ENCODE results near the gene PRKD1.
"Not testable (repeated sequence)": the region's sequence is repeated elsewhere in the genome, so short reads cannot be mapped to it uniquely, and the experiment has no call there.

The PRKD1 gene

DNA sequence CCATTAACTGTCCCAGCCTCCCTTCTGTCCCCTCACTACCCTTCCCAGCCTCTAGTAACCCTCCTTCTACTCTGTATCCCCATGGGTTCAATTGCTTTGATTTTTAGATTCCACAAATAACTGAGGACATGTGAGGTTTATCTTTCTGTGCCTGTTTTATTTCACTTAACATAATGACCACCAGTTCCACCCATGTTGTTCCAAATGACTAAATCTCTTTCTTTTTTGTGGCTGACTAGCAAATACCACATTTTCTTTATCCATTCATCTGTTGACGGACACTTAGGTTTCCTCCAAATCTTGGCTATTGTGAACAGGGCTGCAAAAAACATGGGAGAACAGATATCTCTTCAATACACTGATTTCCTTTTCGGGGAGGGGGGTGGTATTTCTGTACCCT is 65.7 kb downstream of the PRKD1 start:
- no peaks in the 10 kb centered on the region for H3K27me3 Mint-ChIP-seq
- DNase-seq (no peak), ATAC-seq (no peak)
- no peak overlapping the region for H3K27ac Mint-ChIP-seq
- H3K4me1 Mint-ChIP-seq, result no peaks in the 10 kb centered on the region
- H3K9me3 Mint-ChIP-seq, result peaks cover 0 to 8% of the 10 kb centered on the region in 2 donors
- no peak overlapping the region for H3K4me3 Mint-ChIP-seq

DNA sequence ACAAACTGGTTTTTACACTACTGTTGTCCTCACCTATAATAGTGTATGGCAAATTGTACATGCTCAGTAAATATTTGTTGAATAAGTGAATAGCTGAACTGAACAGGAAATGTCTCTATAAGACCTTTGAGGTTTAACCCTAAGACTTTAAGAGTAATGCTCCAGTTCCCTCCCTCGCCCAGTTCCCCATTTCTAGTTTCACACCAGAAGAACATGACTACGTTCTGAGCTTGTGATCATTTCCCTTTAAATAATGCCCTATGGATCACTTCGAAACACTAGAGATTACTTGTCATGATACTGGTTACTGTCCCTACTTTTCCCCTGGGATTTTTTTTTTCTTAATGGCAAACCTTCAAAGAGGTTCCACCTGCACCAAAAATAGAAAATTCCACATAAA is 69.3 kb downstream of the PRKD1 start:
- Mint-ChIP-seq H3K9me3 (peaks cover 10 to 15% of the 10 kb centered on the region in 2 donors), H3K4me1 (no peaks in the 10 kb centered on the region), H3K27ac (peak overlapping the region in 1 of 2 donors; percentile 53)

GRCh38 chr14:29857551-29857950 is 70.1 kb downstream of the PRKD1 start:
- Mint-ChIP-seq H3K9me3 (peaks cover 10 to 15% of the 10 kb centered on the region in 2 donors), H3K27ac (peak overlapping the region in 1 of 2 donors; percentile 33), H3K4me3 (no peak overlapping the region), H3K4me1 (no peaks in the 10 kb centered on the region), H3K27me3 (no peaks in the 10 kb centered on the region)
- ATAC-seq (no peak), DNase-seq (no peak)

More for the DNA sequence above, 69.3 kb downstream of the PRKD1 start:
- Mint-ChIP-seq H3K4me3 (no peak overlapping the region), H3K27me3 (no peaks in the 10 kb centered on the region)
- no peak for DNase-seq
- ATAC-seq, result no peak

GRCh38 chr14:29856516-29856915 is 71.1 kb downstream of the PRKD1 start:
- Mint-ChIP-seq H3K27me3 (no peaks in the 10 kb centered on the region), H3K4me1 (no peaks in the 10 kb centered on the region), H3K9me3 (peaks cover 18% of the 10 kb centered on the region in 2 donors), H3K4me3 (no peak overlapping the region), H3K27ac (no peak overlapping the region)
- ATAC-seq (no peak), DNase-seq (no peak)

GRCh38 chr14:29853691-29854090 is 74.0 kb downstream of the PRKD1 start:
- H3K9me3 Mint-ChIP-seq, result peaks cover 24 to 41% of the 10 kb centered on the region in 2 donors
- not testable (repeated sequence) for ATAC-seq, H3K27ac Mint-ChIP-seq, H3K27me3 Mint-ChIP-seq, H3K4me1 Mint-ChIP-seq, H3K4me3 Mint-ChIP-seq, DNase-seq

DNA sequence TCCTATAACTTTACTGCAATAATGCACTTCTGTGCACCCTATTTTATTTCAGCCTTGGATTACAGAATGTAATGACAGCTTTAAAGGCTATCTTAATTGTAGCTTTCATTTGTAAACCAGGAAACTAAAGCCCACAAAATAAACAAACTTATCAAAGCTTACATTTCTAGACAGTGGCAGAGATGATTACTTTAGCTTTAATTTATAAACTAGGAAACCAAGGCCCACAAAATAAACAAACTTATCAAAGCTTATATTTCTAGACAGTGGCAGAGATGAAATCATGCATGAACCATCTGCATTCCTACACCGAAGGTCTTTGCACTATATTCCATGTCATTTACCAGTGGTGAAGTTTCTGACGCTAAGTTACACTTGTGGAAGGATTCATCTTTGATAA is 74.4 kb downstream of the PRKD1 start:
- H3K9me3 Mint-ChIP-seq, result peaks cover 25 to 44% of the 10 kb centered on the region in 2 donors
- no peaks in the 10 kb centered on the region for H3K27me3 Mint-ChIP-seq
- no peak overlapping the region for H3K4me3 Mint-ChIP-seq
- DNase-seq (no peak), ATAC-seq (no peak)
- H3K4me1 Mint-ChIP-seq, result no peaks in the 10 kb centered on the region
- H3K27ac Mint-ChIP-seq, result no peak overlapping the region

DNA sequence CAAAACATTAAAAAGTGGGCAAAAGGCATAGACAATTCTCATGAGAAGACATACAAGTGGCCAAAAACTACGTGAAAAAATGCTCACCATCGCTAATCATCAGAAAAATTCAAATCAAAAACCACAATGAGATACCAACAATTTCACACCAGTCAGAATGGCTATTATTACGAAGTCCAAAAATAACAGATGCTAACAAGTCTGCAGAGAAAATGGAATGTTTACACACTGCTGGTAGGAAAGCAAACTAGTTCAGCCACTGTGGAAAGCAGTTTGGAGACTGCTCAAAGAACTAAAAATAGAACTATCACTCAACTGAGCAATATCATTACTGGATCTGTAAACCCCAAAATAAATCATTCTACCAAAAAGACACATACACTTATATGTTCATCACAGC is 76.2 kb downstream of the PRKD1 start:
- no peak overlapping the region for H3K4me3 Mint-ChIP-seq
- peaks cover 21 to 52% of the 10 kb centered on the region in 2 donors for H3K9me3 Mint-ChIP-seq
- ATAC-seq, result no peak
- H3K27me3 Mint-ChIP-seq, result no peaks in the 10 kb centered on the region
- H3K4me1 Mint-ChIP-seq, result no peaks in the 10 kb centered on the region
- DNase-seq, result no peak
- H3K27ac Mint-ChIP-seq, result no peak overlapping the region

DNA sequence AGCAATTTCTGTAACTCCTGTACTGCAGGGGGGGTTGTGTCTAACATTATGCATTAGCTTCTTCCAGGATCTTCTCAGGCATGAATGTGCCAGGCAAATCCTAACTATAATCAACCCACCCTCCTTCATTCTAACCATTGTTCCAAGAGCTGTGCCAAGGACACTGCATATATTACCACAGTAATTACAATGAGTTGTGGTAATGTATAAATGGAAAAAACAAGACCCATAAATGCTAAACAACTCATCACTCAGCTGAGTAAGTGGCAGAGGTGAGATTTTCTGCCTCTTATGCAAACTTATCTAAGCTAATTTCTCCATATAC is 80.6 kb downstream of the PRKD1 start:
- no peak overlapping the region for H3K27ac Mint-ChIP-seq
- DNase-seq (no peak), ATAC-seq (no peak)
- H3K9me3 Mint-ChIP-seq, result peaks cover 21 to 39% of the 10 kb centered on the region in 2 donors
- no peaks in the 10 kb centered on the region for H3K27me3 Mint-ChIP-seq
- no peak overlapping the region for H3K4me3 Mint-ChIP-seq
- H3K4me1 Mint-ChIP-seq, result no peaks in the 10 kb centered on the region

- no peak overlapping the region for H3K4me3 Mint-ChIP-seq
- H3K27me3 Mint-ChIP-seq, result no peaks in the 10 kb centered on the region
- peaks cover 18 to 35% of the 10 kb centered on the region in 2 donors for H3K9me3 Mint-ChIP-seq
- ATAC-seq (no peak), DNase-seq (no peak)
- H3K27ac Mint-ChIP-seq, result no peak overlapping the region
- H3K4me1 Mint-ChIP-seq, result no peaks in the 10 kb centered on the region
Measured at GRCh38 chr14:29846339-29847055, 81.2 kb downstream of the PRKD1 start.

DNA sequence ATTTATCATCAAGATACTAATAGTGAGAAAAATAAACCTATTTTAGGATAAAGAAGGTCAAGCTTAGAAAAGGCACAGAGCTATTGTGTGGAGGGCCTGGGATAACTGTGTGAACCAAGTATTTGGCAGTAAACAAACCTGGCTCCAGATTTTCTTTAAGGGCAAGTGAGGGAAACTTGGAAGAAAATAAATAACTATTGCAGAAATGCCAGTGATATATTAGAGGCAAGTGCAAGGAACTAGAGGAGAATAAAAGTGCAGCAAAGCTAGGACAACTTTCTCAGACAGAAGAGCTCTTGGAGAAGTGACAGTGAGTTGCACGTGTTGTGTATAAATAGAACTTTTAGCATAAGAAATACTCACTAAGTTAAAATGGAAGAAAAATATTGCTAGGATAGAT is 83.7 kb downstream of the PRKD1 start:
- Mint-ChIP-seq H3K27me3 (no peaks in the 10 kb centered on the region), H3K9me3 (peaks cover 26 to 34% of the 10 kb centered on the region in 2 donors), H3K4me1 (no peaks in the 10 kb centered on the region), H3K4me3 (no peak overlapping the region), H3K27ac (no peak overlapping the region)
- ATAC-seq, result no peak
- DNase-seq, result no peak

- H3K4me1 Mint-ChIP-seq, result no peaks in the 10 kb centered on the region
- H3K9me3 Mint-ChIP-seq, result peaks cover 20 to 21% of the 10 kb centered on the region in 2 donors
- H3K27ac Mint-ChIP-seq, result no peak overlapping the region
- ATAC-seq, result no peak
- no peaks in the 10 kb centered on the region for H3K27me3 Mint-ChIP-seq
- DNase-seq, result no peak
- H3K4me3 Mint-ChIP-seq, result no peak overlapping the region
Measured at GRCh38 chr14:29842228-29842627, 85.4 kb downstream of the PRKD1 start.

- DNase-seq, H3K4me3 Mint-ChIP-seq, ATAC-seq, H3K4me1 Mint-ChIP-seq, H3K27ac Mint-ChIP-seq, H3K27me3 Mint-ChIP-seq: not testable (repeated sequence)
- peaks cover 27 to 29% of the 10 kb centered on the region in 2 donors for H3K9me3 Mint-ChIP-seq
Measured at GRCh38 chr14:29840369-29840892, 87.2 kb downstream of the PRKD1 start.

- not testable (repeated sequence) for ATAC-seq, H3K27ac Mint-ChIP-seq, H3K27me3 Mint-ChIP-seq, H3K4me3 Mint-ChIP-seq, H3K4me1 Mint-ChIP-seq, DNase-seq
- H3K9me3 Mint-ChIP-seq, result peaks cover 27 to 29% of the 10 kb centered on the region in 2 donors
Measured at GRCh38 chr14:29839691-29840090, 88.0 kb downstream of the PRKD1 start.

DNA sequence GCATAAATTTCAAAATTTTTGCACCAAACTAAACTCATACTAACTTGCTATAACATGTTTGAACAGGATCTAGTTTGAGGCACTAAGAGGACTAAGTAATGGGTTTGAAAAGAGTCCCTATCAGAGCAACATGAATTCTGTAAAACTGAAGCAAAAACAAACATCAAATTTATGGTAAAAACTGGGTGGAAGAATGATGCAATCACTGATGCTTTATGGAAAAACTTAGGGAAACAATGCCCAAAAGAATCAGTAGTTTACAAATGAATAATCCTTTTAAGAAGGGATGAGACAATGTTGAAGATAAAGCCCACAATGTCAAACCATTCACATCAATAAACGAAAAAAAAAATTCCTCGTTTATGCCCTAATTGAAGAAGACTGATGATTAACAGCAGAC is 88.9 kb downstream of the PRKD1 start:
- H3K9me3 Mint-ChIP-seq, result peaks cover 27 to 29% of the 10 kb centered on the region in 2 donors
- H3K27ac Mint-ChIP-seq, result no peak overlapping the region

GRCh38 chr14:29836395-29836794 is 91.3 kb downstream of the PRKD1 start:
- no peaks in the 10 kb centered on the region for H3K4me1 Mint-ChIP-seq
- H3K27me3 Mint-ChIP-seq, result no peaks in the 10 kb centered on the region
- H3K9me3 Mint-ChIP-seq, result peaks cover 21 to 25% of the 10 kb centered on the region in 2 donors
- no peak overlapping the region for H3K27ac Mint-ChIP-seq
- ATAC-seq (no peak), DNase-seq (no peak)
- no peak overlapping the region for H3K4me3 Mint-ChIP-seq

More for the DNA sequence above, 88.9 kb downstream of the PRKD1 start:
- ATAC-seq (no peak), DNase-seq (no peak)
- no peak overlapping the region for H3K4me3 Mint-ChIP-seq
- H3K27me3 Mint-ChIP-seq, result no peaks in the 10 kb centered on the region
- H3K4me1 Mint-ChIP-seq, result no peaks in the 10 kb centered on the region

GRCh38 chr14:29832042-29832441 is 95.6 kb downstream of the PRKD1 start:
- peaks cover 8% of the 10 kb centered on the region in 2 donors for H3K9me3 Mint-ChIP-seq
- no peak overlapping the region for H3K27ac Mint-ChIP-seq
- DNase-seq, result no peak
- no peak for ATAC-seq
- H3K27me3 Mint-ChIP-seq, result no peaks in the 10 kb centered on the region
- H3K4me1 Mint-ChIP-seq, result no peaks in the 10 kb centered on the region
- no peak overlapping the region for H3K4me3 Mint-ChIP-seq

GRCh38 chr14:29829851-29830250 is 97.8 kb downstream of the PRKD1 start:
- DNase-seq, result no peak
- no peaks in the 10 kb centered on the region for H3K27me3 Mint-ChIP-seq
- no peak overlapping the region for H3K4me3 Mint-ChIP-seq
- H3K4me1 Mint-ChIP-seq, result no peaks in the 10 kb centered on the region
- ATAC-seq, result no peak
- H3K9me3 Mint-ChIP-seq, result no peaks in the 10 kb centered on the region
- H3K27ac Mint-ChIP-seq, result no peak overlapping the region
